T follicular helper cell (primary cell): ENCODE results near the gene SULT1A1.
"Not testable (repeated sequence)": the region's sequence is repeated elsewhere in the genome, so short reads cannot be mapped to it uniquely, and the experiment has no call there.

ENCODE experiments used
- DNase-seq: peaks from one replicate; pipeline ENCODE4 v3.0.0-alpha.2; 2020; ENCODE audit warnings: low read depth

Gene SULT1A1

DNA sequence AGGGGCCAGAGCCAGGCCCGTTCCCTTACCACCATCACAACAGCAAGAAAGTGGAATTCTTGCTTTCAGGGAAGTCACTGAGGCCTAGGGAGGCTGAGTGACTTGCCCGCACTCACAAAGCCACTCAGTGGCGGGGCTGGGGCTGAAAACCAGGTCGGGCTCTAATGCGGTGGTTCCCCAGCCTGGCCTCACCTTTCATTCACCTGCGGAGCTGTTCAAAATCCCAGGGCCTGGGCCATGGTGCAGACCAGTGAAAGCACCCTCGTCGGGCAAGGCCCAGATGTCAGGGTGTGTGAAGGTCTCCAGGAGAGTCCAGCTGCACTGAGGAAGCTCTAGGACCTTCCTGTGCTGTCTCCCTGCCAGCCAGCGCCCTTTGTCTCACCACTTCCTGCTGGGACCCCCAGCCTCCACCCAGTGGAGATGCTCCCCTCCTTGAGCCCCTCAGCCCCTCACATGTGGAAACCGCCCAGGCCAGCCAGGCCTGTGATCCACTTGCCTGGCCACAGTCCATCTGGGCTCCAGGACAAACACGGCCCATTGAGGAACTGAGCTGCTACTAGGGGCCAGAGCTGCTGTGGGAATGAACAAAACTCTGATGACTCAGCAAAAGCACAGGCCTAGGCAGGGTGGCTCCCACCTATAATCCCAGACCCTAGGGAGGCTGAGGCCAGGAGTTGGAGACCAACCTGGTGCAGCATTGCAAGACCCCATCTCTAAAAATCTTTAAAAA is 812 bp downstream of the SULT1A1 start:
- not testable (repeated sequence) for DNase-seq

DNA sequence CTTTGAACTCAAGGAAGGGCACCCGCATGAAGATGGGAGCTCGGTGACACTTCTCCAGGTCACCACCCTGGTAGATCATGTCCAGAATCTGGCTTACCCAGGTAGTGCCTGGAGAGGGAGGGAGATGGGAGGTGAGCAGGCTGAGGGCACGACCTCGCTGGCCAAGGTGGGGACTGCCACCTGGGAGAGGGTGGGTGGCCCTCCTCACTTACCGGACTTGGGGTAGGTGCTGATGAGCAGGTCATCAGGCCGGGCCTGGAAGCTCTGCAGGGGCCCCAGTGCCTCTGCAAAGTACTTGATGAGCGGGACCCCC is 1.4 kb downstream of the SULT1A1 start:
- not testable (repeated sequence) for DNase-seq

DNA sequence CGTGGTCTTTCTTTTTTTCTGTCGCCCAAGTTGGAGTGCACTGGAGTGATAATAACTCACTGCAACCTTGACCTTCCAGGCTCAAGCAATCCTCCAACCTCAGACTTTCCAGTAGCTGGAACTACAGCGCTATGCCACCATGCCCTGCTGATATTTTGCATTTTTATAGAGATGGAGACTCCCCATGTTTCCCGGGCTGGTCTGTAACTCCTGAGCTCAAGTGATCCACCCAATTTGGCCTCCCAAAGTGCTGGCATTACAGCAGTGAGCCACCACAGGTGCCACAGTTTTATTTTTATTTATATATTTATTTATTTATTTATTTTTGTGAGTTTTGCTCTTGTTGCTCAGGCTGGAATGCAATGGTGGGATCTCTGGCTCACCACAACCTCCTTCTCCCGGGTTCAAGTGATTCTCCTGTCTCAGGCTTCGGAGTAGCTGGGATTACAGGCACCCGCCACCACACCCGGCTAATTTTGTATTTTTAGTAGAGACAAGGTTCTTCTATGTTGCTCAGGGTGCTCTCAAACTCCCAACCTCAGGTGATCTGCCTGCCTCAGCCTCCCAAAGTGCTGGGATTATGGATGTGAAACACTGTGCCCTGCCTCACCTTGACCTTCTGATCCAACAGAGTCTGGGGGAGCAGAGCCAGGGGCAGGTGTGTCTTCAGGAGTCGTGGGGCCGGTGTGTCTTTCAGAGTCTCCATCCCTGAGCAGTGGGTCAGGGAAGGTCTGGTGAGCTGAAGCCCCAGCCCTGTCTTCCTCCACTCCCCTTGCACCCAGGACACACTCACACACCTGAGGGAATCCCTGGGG is 2.0 kb downstream of the SULT1A1 start:
- DNase-seq: not testable (repeated sequence)

DNA sequence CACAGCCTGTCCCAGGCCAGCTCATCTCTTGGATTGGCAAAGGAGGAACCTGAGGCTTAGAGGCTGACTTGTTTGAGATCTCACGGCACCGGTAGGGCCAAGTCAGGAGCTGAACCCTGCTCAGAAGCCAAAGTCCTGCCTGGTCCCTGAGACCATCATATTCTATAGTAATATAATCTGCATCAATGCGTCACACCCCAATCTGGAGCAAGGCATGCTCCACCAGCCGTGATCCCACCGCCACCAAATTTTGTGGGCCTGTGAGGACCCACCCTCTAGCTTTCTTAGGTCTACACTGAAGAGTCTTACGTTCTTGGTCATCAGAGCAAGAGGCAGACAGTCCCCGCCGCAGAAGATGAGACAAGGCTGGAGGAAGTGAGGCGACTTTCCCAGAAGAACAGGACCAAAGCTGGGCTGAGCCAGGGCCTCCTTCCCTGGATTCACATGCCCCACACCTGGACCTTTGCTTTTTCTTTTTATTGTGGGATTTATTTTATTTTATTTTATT is 2.7 kb downstream of the SULT1A1 start:
- DNase-seq: no peak

DNA sequence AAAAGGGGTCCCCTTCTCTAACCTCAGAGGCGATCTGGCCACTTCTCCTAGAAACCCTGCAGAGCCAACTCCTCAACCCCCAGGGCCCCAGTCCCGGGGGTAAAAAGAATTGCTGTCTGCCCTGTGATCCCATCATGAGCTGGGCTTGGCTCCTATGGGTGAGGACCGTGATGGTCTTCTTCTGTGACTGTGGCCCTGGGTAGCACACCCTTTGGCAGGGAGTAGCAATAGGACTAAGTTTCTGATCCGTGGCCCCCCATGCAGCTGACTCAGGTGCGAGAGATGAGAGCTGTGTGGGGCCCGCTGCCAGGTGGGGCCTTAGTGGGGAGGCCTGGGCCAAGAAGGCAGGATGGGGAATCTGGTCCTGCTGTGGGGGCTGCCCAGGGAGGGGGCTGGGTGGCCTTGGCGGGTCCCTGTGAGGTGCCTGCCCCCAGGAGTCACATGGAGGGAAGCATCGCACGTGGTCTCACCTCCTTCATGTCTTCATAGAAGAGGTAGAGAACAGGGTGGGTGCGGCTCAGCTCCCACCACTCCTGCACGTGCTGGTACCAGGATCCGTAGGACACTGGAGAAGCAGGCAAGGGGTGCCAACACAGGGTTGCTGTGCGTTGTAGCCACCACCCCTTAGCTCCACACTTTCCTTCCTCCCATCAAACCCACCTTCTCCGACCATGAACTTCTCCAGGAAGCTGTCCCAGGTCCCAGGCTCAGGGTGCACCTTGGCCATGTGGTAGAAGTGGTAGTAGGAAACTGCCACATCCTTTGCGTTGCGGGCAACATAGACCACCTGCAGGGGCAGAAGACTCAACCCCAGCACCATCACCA is 3.3 kb downstream of the SULT1A1 start:
- DNase-seq: no peak

DNA sequence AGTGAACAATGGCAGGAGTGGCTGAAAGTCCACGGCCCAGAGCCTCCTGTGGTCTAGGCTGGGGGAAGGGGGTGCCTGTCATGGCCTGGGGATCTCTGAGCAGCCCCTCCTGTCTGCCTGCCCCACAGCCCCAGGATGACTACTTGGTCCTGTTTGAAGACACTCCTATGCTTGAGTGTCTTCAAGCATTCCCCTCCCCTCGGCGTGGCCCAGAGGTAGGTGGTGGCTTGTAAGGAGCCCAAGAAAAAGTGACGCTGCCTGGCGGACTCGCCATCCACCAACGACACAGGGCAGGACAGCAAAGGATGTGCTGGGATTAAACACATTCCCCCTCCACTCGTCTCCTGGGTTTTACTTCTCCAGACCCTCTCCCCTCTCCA is 5.7 kb downstream of the SULT1A1 start:
- DNase-seq: no peak

DNA sequence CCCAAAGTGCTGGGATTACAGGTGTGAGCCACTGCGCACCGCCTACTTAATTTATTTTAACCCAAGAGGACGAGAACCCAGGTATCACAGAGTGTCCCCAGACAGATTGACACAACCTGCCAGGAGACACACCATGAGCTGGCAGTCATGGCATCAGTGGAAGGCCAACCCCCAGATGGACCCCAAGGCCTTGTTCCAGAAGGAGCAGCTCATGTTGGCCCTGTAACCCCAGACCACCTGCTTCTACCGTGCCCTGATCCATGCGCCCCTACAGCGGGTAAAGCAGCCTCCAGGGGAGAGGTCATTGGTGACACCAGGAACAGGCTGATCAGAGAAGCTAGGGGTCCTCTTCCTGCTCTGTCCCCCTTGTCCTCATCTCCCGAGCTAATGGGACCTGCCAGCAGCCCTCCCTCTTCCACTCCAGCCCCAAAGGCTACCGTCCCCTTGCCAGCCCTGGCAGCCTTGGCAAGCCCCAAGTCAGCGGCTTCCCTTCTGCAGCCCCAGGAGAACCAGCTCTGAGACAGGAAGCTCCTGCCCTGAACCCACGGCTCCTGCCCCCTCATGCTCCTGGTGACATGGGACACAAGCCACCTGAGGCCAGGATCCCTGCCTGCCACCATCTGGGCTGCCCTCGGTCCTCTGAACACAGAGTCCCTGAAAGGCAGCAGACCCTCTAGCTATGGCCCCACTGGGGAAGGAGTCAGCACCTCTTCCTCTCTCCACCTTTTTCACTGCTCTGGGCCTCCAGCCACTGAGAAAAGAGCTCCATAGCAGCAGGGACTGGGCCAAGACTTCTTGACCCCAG is 6.3 kb downstream of the SULT1A1 start:
- no peak for DNase-seq

DNA sequence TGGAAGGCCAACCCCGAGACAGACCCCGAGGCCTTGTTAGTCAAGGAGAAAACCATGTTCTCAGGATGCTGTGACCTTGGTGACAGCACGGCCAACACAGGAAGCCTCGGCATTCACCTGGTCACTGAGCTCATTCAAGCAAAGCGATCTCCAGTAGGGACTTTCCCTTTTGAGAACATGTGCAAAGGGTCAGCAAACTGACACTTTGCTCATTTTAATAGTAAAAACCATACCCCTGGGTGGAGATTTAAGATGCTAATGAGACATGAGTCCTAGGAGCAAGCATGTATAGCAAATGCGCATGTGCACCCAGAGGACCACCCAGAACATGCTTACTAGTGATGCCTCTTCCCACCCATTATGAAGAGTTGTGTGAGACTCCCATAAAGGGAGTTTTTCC is 7.3 kb downstream of the SULT1A1 start:
- DNase-seq: no peak

DNA sequence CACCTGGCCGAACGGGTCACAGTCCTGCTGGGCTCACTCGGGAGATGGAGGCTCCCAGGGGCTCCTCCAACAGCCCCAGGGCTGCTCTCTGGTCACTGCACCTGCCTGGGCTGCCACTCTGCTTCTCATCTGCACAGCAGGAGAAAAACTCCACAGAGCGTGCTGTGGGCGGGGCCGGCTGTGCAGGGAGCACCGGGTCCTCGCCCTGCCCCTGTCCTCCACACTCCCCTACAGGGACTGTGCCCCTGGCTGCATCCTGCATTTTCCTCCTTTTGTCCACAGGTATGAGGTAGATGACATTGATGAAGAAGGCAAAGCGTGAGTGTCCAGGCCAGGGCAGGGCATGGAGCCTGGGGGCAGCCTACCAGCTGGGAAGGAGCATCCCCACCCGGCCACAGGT is 7.8 kb downstream of the SULT1A1 start:
- not testable (repeated sequence) for DNase-seq

DNA sequence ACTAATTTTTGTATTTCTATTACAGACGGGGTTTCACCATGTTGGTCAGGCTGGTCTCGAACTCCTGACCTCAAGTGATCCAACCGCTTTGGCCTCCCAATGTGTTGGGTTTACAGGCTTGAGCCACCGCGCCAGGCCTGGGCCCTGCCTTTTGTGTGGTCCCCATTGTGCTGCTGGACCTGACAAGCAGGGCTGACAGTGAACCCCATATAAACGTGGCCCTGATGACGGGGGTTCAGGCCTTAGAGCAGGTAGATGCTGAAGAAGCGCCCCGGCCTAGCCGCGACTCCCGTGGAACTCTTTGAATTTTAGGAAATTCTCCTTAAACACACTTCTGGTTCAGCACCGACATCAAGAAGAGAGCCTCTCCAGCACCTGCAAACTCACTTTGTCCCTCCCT is 8.3 kb downstream of the SULT1A1 start:
- DNase-seq: not testable (repeated sequence)

DNA sequence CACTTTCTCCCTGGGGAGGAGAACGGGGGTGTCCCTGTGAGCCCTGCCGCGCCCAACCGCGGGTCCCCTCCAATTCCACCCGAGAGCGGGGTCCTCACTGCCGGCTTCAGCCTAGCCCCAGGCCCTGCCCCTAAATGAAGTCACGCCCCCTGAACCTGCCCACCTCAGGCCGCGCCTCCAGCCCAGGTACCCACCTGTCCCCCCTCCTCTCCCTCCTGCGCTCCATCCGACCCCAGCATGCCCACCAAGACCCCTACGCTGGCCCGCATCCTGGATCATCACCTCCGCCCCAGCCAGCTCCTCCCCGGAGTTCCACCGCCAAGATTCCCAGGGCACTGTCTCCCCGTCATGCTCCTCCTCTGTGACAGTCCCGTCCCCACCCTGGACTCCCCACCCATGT is 8.9 kb downstream of the SULT1A1 start:
- not testable (repeated sequence) for DNase-seq

DNA sequence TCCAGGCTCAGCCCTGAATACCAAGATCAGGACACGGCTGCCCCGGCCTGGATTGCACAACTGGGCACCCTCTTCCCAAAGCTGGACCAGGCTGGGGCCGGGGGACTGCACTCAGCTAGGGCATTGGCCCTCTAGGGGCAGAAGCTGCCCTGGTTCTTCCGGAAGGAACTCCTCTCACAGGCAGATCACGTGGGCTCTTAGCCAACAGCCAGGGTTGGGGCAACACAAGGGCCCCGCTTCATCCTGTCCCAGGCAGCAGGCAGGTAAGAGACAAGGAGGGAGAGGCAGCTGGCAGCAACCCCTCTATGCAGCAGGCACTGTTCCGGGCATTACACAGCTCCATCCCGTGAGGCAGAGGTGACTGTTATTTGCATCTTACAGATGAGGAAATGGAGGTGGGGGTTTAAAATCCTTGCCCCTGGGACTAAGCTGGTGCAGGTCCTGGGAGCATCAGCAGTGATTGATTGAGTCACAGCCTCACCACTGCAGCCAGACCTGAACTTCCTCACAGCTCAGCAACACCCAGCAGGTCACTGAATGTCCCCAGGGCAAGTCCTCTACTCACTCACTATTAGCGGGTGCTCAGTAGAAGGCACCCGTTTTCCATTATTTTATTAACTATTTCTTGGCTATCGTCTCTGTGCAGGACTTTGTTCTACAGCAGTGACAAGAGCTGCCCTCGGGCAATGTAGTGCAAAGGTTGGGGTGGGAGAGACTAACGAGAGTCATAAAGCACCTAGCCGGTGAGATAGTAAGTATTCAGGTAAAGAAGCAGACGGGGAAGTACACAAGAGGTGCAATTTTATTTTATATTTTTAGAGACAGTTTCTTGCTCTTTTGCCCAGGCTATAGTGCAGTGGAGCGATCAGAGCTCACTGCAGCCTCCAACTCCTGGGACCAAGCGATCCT is 10.2 kb downstream of the SULT1A1 start:
- not testable (repeated sequence) for DNase-seq

DNA sequence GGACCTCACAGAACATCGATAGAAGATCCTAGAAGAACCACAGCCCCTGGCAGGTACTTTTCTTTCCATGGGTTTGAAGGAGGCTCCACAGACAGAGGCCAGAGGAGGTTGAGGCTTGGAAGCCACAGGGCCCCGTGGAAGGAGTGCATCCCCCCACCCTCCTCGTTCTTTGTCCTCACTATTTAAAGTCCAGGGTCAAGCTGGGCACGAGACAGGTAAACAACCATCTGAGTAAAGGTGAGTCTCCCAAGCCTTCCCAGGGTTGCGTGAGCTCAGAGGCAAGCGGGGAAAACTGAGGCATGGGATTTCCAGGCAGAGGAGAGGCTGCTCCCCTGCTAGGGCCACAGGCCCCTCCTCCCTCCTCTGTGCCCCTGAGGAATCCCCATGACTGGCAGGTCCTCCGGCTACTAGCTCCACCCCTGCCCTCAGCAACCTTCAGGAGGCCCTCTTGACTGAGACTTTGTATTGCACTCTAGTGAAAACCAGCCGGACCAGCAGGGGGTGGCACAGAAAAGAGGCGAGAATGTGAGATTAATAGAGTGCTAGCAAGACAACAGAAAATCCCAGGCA is 12.1 kb downstream of the SULT1A1 start:
- DNase-seq: no peak

DNA sequence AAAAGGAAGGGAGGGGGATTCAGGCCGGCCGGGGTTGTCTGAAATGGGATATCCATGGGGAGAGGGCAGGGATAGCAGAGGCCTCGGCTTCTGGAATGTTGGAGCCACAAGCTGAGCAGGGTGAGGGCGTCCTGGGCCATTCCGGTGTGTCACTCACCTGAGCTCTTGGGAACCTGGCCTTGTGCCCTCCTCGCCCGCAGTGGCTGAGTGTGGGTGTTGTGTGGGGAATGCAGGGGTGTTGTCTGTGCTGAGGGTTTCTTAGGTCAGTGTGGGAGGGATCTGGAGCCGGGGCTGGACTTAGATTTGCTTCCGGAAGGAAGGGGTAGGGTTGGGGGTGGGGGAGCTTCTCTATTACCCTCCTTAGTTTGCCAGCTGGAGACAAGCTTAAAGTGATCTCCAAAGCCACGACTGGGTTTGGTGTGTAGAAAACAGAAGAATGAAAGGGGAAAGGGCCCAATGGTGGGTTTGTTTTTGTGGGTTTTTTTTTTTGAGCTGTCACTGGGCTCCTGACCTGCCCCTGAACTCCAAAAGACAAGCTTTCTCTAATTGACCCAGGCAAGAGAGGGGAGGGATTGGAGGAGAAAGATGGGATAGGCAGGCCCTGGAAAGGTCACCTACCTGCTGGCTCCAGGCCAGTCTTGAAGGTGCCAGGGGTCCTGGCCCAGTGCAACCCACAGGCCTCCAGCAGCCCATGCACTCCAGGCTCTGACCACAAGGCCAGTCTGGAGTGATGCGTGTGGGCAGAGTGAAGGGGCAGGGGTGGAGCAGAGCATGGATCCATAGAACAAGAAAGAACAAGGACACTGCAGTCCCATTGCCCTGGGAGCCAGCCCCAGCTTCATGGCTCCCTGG is 12.8 kb downstream of the SULT1A1 start, which contains the start of gene SULT1A2:
Gene SULT1A2 (minus strand): TSS at position 211 of the 852 bp plus-strand sequence. CDS start 1,120 bp downstream, outside the sequence.
- DNase-seq: no peak

DNA sequence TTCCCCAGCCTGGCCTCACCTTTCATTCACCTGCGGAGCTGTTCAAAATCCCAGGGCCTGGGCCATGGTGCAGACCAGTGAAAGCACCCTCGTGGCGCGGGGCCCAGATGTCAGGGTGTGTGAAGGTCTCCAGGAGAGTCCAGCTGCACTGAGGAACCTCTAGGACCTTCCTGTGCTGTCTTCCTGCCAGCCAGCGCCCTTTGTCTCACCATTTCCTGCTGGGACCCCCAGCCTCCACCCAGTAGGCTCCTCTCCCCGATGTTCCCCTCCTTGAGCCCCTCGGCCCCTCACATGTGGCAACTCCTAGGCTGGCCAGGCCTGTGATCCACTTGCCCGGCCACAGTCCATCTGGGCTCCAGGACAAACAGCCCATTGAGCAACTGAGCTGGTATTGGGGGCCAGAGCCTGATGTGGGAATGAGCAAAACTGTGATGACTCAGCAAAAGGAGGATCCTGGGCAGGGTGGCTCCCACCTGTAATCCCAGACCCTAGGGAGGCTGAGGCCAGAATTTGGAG is 13.7 kb downstream of the SULT1A1 start:
- no peak for DNase-seq

DNA sequence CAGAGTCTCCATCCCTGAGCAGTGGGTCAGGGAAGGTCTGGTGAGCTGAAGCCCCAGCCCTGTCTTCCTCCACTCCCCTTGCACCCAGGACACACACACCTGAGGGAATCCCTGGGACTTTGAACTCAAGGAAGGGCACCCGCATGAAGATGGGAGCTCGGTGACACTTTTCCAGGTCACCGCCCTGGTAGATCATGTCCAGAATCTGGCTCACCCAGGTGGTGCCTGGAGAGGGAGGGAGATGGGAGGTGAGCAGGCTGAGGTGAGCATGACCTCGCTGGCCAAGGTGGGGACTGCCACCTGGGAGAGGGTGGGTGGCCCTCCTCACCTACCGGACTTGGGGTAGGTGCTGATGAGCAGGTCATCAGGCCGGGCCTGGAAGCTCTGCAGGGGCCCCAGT is 14.4 kb downstream of the SULT1A1 start:
- not testable (repeated sequence) for DNase-seq

DNA sequence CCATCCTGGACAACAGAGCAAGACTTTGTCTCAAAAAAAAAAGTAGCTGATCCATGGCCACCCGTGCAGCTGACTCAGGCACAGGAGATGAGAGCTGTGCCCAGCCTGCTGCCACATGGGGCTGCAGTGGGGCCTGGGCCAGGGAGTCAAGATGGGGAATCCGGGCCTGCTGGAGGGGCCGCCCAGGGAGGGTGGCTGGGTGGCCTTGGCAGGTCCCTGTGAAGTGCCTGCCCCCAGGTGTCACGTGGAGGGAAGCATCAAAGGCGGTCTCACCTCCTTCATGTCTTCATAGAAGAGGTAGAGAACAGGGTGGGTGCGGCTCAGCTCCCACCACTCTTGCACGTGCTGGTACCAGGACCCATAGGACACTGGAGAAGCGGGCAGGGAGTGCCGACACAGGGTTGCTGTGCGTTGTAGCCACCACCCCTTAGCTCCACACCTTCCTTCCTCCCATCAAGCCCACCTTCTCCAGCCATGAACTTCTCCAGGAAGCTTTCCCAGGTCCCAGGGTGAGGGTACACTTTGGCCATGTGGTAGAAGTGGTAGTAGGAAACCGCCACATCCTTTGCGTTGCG is 16.8 kb downstream of the SULT1A1 start:
- no peak for DNase-seq

DNA sequence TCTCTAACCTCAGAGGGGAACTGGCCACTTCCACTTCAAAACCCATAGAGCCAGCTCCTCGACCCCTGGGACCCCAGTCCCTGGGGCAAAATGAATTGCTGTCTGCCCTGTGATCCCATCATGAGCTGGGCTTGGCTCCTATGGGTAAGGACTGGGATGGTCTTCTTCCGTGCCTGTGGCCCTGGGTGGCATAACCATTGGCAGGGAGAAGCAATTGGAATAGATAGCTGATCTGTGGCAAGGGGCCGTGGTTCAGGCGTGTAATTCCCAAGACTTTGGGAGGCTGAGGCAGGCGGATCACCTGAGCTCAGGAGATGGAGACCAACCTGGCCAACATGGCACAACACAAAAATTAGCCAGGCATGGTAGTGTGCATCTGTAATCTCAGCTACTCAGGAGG is 17.3 kb downstream of the SULT1A1 start:
- no peak for DNase-seq
